Neural crest cell (in vitro differentiated cells): ENCODE measurements around the gene PCNX4. TPM values are rescaled to one million over a fixed set of nuclear protein-coding genes. Genes with fewer than 3 reads are reported as not detected.
A peak's percentile ranks its signal among the peaks of the same experiment; 100 is the strongest.

Experiments
- DNase-seq: peaks from one replicate; pipeline ENCODE4 v3.0.0; 2021; ENCODE audit warnings: low read depth, mixed read lengths, low spot score
- H3K27ac Mint-ChIP-seq: one replicate; pipeline ENCODE4 v1.8.0; 2021; ENCODE audit warnings: mild to moderate bottlenecking, mixed read lengths; ENCODE audit not compliant: unreplicated experiment
- H3K27me3 Mint-ChIP-seq: 2 replicates; pipeline ENCODE4 v1.8.0; 2021; ENCODE audit warnings: low read depth, mild to moderate bottlenecking, mixed read lengths
- H3K36me3 Mint-ChIP-seq: 2 replicates; pipeline ENCODE4 v1.8.0; 2021; ENCODE audit warnings: low read depth, mild to moderate bottlenecking, mixed read lengths
- H3K4me1 Mint-ChIP-seq: 2 replicates; pipeline ENCODE4 v1.8.0; 2021; ENCODE audit warnings: mixed read lengths
- H3K4me3 Mint-ChIP-seq: one replicate; pipeline ENCODE4 v1.8.0; 2021; ENCODE audit warnings: mild to moderate bottlenecking, mixed read lengths
- H3K9me3 Mint-ChIP-seq: 2 replicates; pipeline ENCODE4 v1.8.0; 2021; ENCODE audit warnings: mixed read lengths
- CTCF ChIP-seq: fragments of 200-600 bp; sonication (generic); conservative IDR thresholded peaks from 2 replicates; pipeline ENCODE4 v1.5.0; 2021; ENCODE audit warnings: antibody characterized with exemption, mild to moderate bottlenecking
- total RNA-seq: library from RNA; stranded (reverse); gene quantifications from 2 replicates; pipeline ENCODE4 v1.2.1, GENCODE V29; 2021

The PCNX4 gene
- total RNA-seq, 1 donor from 2014 or later, result 84.6 TPM

DNA sequence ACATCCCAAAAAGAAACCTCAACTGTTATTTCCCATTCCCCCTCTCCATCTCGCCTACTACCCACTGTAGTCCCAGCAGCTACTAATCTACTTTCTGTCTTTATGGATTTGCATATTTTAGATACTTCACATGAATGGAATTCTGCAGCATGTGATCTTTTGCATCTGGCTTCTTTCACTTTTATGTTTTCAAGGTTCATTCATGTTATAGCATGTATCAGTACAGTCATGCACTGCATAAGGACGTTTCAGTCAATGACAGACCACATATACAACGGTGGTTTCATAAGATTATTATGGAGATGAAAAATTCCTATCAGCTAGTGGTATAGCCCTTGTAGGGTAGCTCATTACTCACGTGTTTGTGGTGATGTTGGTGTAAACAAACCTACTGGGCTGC, 24.5 kb downstream of the PCNX4 start:
- TF ChIP-seq CTCF, result no peak
- H3K27ac Mint-ChIP-seq, result peak overlapping the region; percentile 22

GRCh38 chr14:60125918-60126317, 34.2 kb downstream of the PCNX4 start:
- peaks cover 61% of the 10 kb centered on the region for H3K36me3 Mint-ChIP-seq
- H3K27me3 Mint-ChIP-seq, result no peaks in the 10 kb centered on the region
- no peak for TF ChIP-seq CTCF
- no peak for DNase-seq
- no peaks in the 10 kb centered on the region for H3K9me3 Mint-ChIP-seq
- H3K27ac Mint-ChIP-seq, result no peak overlapping the region
- H3K4me1 Mint-ChIP-seq, result no peaks in the 10 kb centered on the region
- H3K4me3 Mint-ChIP-seq, result no peak overlapping the region

More for the DNA sequence above, 24.5 kb downstream of the PCNX4 start:
- Mint-ChIP-seq H3K27me3 (no peaks in the 10 kb centered on the region), H3K9me3 (no peaks in the 10 kb centered on the region), H3K4me1 (no peaks in the 10 kb centered on the region), H3K4me3 (no peak overlapping the region), H3K36me3 (peaks cover 11% of the 10 kb centered on the region)
- no peak for DNase-seq

- Mint-ChIP-seq H3K4me1 (no peaks in the 10 kb centered on the region), H3K27me3 (no peaks in the 10 kb centered on the region), H3K4me3 (no peak overlapping the region), H3K36me3 (peaks cover 38% of the 10 kb centered on the region), H3K27ac (no peak overlapping the region), H3K9me3 (no peaks in the 10 kb centered on the region)
- no peak for TF ChIP-seq CTCF
- no peak for DNase-seq
Measured at GRCh38 chr14:60133487-60133886, 41.8 kb downstream of the PCNX4 start.

DNA sequence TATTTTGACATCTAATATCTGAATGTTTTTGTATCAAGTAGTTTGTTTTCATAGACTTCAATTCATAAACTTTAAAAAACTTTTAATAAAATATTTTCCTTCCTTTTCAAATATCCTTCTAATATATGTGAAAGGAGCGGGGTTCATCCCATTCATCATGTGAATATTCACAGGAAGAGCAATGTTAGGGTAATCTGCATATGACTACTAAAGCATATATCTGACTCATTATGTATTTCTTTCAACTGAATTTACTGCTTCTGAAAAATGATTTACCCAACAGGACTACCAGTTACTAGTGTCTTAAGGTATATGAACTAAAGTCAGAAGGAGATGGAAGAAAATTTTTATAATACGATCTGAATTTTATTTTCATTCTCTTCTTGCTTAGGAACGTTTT, 43.0 kb downstream of the PCNX4 start:
- no peak for TF ChIP-seq CTCF
- H3K4me1 Mint-ChIP-seq, result no peaks in the 10 kb centered on the region
- H3K27me3 Mint-ChIP-seq, result no peaks in the 10 kb centered on the region
- no peak overlapping the region for H3K27ac Mint-ChIP-seq
- H3K4me3 Mint-ChIP-seq, result no peak overlapping the region
- no peaks in the 10 kb centered on the region for H3K9me3 Mint-ChIP-seq
- no peak for DNase-seq
- H3K36me3 Mint-ChIP-seq, result peaks cover 36% of the 10 kb centered on the region

DNA sequence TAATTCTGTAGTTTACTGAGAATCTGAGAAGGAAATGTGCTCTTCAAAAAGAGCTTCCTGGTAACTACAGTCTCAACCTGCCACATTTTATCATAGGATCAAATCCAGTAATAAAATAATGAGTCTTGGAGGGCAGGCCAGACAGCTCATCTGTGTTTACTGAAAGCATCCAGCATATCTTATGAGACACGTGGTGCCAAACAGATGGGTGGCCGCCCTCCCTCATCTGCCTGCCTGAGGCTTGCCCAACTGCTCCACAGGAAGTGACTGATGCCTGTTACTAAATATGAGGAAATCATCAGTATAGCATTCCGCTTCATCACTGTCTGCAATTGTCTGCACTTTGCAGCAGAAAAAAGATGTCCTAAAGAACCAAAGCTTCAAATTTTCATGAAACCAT, 60.0 kb downstream of the PCNX4 start:
- Mint-ChIP-seq H3K4me1 (peaks cover 3% of the 10 kb centered on the region), H3K27me3 (no peaks in the 10 kb centered on the region), H3K27ac (no peak overlapping the region), H3K4me3 (no peak overlapping the region), H3K36me3 (peaks cover 15% of the 10 kb centered on the region), H3K9me3 (no peaks in the 10 kb centered on the region)
- TF ChIP-seq CTCF, result no peak
- DNase-seq, result no peak

DNA sequence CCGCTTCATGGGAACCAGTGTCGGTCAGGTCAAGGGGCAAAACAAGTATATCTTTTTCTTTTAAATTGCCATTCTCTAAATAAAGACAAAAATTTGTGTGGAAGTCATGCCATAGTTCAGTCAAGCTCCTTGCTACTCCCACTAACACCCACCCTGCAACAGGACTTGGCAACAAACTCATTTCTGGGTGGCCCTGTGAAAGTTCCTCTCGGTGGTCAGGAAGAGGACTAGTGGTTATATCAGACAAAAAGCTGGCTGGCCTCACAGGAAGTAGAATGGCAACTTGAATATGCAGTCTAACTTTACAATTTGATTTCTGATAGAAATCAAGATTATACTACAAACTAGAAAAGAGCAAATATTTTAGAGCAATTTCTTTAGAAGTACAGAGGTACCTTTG, 62.3 kb downstream of the PCNX4 start:
- no peaks in the 10 kb centered on the region for H3K9me3 Mint-ChIP-seq
- H3K4me3 Mint-ChIP-seq, result no peak overlapping the region
- DNase-seq, result no peak
- peaks cover 3% of the 10 kb centered on the region for H3K4me1 Mint-ChIP-seq
- no peaks in the 10 kb centered on the region for H3K27me3 Mint-ChIP-seq
- H3K27ac Mint-ChIP-seq, result no peak overlapping the region
- H3K36me3 Mint-ChIP-seq, result peaks cover 11% of the 10 kb centered on the region
- TF ChIP-seq CTCF, result no peak
